Neural cell (in vitro differentiated cells): ENCODE measurements around the gene SLC41A3. TPM values are rescaled to one million over a fixed set of nuclear protein-coding genes. Genes with fewer than 3 reads are reported as not detected.

Experiments used
- H2AFZ ChIP-seq: fragments of 200-600, 300-800 bp; sonication (generic), shearing (Covaris generic); 2 replicates; pipeline ENCODE4 v1.6.0; 2014; ENCODE audit warnings: low read depth, mild to moderate bottlenecking, antibody characterized with exemption, low read length, moderate library complexity
- H3F3A ChIP-seq: fragments of 200-600 bp; shearing (Covaris generic); 2 replicates; pipeline ENCODE4 v1.6.1; 2016; ENCODE audit warnings: mild to moderate bottlenecking, moderate library complexity, mixed read lengths, antibody characterized with exemption, low read length; ENCODE audit not compliant: insufficient read depth, poor library complexity, severe bottlenecking
- H3K27ac ChIP-seq: fragments of 200-600, 300-800 bp; sonication (generic), shearing (Covaris generic); 2 replicates; pipeline ENCODE4 v1.5.1; 2014; ENCODE audit warnings: mild to moderate bottlenecking, low read length, moderate library complexity
- H3K27me3 ChIP-seq: fragments of 300-800, 200-600 bp; sonication (generic), shearing (Covaris generic); 2 replicates; pipeline ENCODE4 v1.6.0; 2014; ENCODE audit warnings: mild to moderate bottlenecking, low read depth, low read length, moderate library complexity; ENCODE audit not compliant: insufficient read depth
- H3K36me3 ChIP-seq: fragments of 300-800, 200-600 bp; sonication (generic), shearing (Covaris generic); 2 replicates; pipeline ENCODE4 v1.5.1; 2014; ENCODE audit warnings: mild to moderate bottlenecking, antibody characterized with exemption, low read length, moderate library complexity; ENCODE audit not compliant: insufficient read depth
- H3K4me2 ChIP-seq: fragments of 300-800, 200-600 bp; sonication (generic), shearing (Covaris generic); 2 replicates; pipeline ENCODE4 v1.6.0; 2014; ENCODE audit warnings: mild to moderate bottlenecking, low read length
- H3K4me3 ChIP-seq: fragments of 300-800, 200-600 bp; sonication (generic), shearing (Covaris generic); 2 replicates; pipeline ENCODE4 v1.5.1; 2014; ENCODE audit warnings: mild to moderate bottlenecking, low read length, moderate library complexity
- H3K79me2 ChIP-seq: fragments of 200-600 bp; shearing (Covaris generic); replicated peaks from 2 replicates; pipeline ENCODE4 v1.6.0; 2014; ENCODE audit warnings: mild to moderate bottlenecking, low read length, moderate library complexity; ENCODE audit not compliant: insufficient read depth
- H3K9ac ChIP-seq: fragments of 300-800, 200-600 bp; sonication (generic), shearing (Covaris generic); 2 replicates; pipeline ENCODE4 v1.6.1; 2016; ENCODE audit warnings: mild to moderate bottlenecking, low read length, mixed read lengths
- H3K9me2 ChIP-seq: fragments of 200-600 bp; shearing (Covaris generic); 2 replicates; pipeline ENCODE4 v1.6.1; 2016; ENCODE audit warnings: mild to moderate bottlenecking, low read length, mixed read lengths; ENCODE audit not compliant: insufficient read depth
- H3K9me3 ChIP-seq: fragments of 200-600, 300-800 bp; sonication (generic), shearing (Covaris generic); 2 replicates; pipeline ENCODE4 v1.6.1; 2016; ENCODE audit warnings: mild to moderate bottlenecking, mixed run types, low read length, moderate library complexity, mixed read lengths
- H4K20me1 ChIP-seq: fragments of 200-600 bp; shearing (Covaris generic); 2 replicates; pipeline ENCODE4 v1.6.1; 2016; ENCODE audit warnings: mild to moderate bottlenecking, mixed run types; ENCODE audit not compliant: insufficient read depth
- EP300 ChIP-seq: fragments of 450-650 bp; conservative IDR thresholded peaks from 2 replicates; pipeline ENCODE4 v1.6.1; 2014; ENCODE audit warnings: antibody characterized with exemption, mild to moderate bottlenecking, moderate library complexity; ENCODE audit not compliant: poor library complexity, severe bottlenecking
- EZH2 ChIP-seq: fragments of 200-600, 300-800 bp; shearing (Covaris generic), sonication (generic); IDR thresholded peaks from 2 replicates; pipeline ENCODE4 v1.6.1; 2014; ENCODE audit warnings: antibody characterized with exemption, low read length, borderline replicate concordance, mild to moderate bottlenecking; ENCODE audit not compliant: insufficient read depth, poor library complexity, severe bottlenecking
- MXI1 ChIP-seq: fragments of 450-650 bp; conservative IDR thresholded peaks from 2 replicates; pipeline ENCODE4 v1.6.1; 2014; ENCODE audit warnings: antibody characterized with exemption, mild to moderate bottlenecking; ENCODE audit not compliant: poor library complexity, severe bottlenecking
- POLR2AphosphoS5 ChIP-seq: IDR thresholded peaks from 2 replicates; pipeline ENCODE4 v1.6.1; 2012
- RAD21 ChIP-seq: fragments of 450-650 bp; conservative IDR thresholded peaks from 2 replicates; pipeline ENCODE4 v1.6.1; 2014; ENCODE audit warnings: antibody characterized with exemption, mild to moderate bottlenecking, moderate library complexity
- SMC3 ChIP-seq: fragments of 450-650 bp; conservative IDR thresholded peaks from 2 replicates; pipeline ENCODE4 v1.6.1; 2014; ENCODE audit warnings: antibody characterized with exemption, mild to moderate bottlenecking, moderate library complexity; ENCODE audit not compliant: poor library complexity
- TAF1 ChIP-seq: IDR thresholded peaks from 2 replicates; pipeline ENCODE4 v1.6.1; 2012; ENCODE audit warnings: low read depth
- polyA plus RNA-seq: library from polyadenylated mRNA; depleted of rRNA; stranded (reverse); fragments of >200 nt; gene quantifications from 2 replicates; pipeline ENCODE4 v1.2.3, GENCODE V29; 2014
- TF ChIP-seq, protein P1 (sequence below): IDR thresholded peaks from 2 replicates; pipeline ENCODE4 v1.6.1; 2012; ENCODE audit warnings: borderline replicate concordance
- TF ChIP-seq, protein P2 (sequence below): fragments of 450-650 bp; IDR thresholded peaks from 2 replicates; pipeline ENCODE4 v1.5.1; 2014; ENCODE audit warnings: antibody characterized with exemption, mild to moderate bottlenecking, moderate library complexity; ENCODE audit not compliant: poor library complexity, severe bottlenecking

Gene SLC41A3
- polyA plus RNA-seq, 1 donor from 2014 or later, result 80.0 TPM

DNA sequence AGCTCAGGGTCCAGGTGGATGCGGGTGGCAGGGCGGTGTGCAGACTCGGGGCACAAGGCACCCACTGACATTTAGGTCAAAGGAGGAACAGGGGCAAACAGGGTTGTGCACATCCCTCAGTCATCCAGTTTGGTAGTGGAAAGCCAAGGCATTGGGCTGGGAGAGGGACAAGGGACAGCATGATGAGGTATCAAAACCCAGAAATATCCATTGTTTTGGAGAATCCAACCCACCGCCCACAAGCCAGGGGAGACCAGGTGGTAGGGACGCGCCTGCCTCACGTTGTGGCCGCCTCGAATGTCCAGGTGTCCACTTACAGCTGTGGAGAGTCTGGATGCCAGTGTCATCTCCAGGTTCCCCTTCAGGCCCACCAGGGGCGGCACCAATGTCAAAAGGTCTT, 33.3 kb downstream of the SLC41A3 start:
- no peaks in the 10 kb centered on the region for H3K9me2 ChIP-seq
- H2AFZ ChIP-seq, result no peak overlapping the region
- no peak overlapping the region for H3K4me2 ChIP-seq
- no peaks in the 10 kb centered on the region for H3K79me2 ChIP-seq
- H3K9ac ChIP-seq, result no peak overlapping the region
- TF ChIP-seq, protein P1, sequence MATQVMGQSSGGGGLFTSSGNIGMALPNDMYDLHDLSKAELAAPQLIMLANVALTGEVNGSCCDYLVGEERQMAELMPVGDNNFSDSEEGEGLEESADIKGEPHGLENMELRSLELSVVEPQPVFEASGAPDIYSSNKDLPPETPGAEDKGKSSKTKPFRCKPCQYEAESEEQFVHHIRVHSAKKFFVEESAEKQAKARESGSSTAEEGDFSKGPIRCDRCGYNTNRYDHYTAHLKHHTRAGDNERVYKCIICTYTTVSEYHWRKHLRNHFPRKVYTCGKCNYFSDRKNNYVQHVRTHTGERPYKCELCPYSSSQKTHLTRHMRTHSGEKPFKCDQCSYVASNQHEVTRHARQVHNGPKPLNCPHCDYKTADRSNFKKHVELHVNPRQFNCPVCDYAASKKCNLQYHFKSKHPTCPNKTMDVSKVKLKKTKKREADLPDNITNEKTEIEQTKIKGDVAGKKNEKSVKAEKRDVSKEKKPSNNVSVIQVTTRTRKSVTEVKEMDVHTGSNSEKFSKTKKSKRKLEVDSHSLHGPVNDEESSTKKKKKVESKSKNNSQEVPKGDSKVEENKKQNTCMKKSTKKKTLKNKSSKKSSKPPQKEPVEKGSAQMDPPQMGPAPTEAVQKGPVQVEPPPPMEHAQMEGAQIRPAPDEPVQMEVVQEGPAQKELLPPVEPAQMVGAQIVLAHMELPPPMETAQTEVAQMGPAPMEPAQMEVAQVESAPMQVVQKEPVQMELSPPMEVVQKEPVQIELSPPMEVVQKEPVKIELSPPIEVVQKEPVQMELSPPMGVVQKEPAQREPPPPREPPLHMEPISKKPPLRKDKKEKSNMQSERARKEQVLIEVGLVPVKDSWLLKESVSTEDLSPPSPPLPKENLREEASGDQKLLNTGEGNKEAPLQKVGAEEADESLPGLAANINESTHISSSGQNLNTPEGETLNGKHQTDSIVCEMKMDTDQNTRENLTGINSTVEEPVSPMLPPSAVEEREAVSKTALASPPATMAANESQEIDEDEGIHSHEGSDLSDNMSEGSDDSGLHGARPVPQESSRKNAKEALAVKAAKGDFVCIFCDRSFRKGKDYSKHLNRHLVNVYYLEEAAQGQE, result no peak
- TF ChIP-seq POLR2AphosphoS5 (no peak), EZH2 (no peak), EP300 (no peak), TAF1 (no peak)
- H3K4me3 ChIP-seq, result no peak overlapping the region
- no peaks in the 10 kb centered on the region for H3K36me3 ChIP-seq
- no peaks in the 10 kb centered on the region for H3F3A ChIP-seq
- no peak overlapping the region for H3K27ac ChIP-seq
- H3K9me3 ChIP-seq, result no peaks in the 10 kb centered on the region
- H4K20me1 ChIP-seq, result no peaks in the 10 kb centered on the region
- H3K27me3 ChIP-seq, result no peaks in the 10 kb centered on the region

DNA sequence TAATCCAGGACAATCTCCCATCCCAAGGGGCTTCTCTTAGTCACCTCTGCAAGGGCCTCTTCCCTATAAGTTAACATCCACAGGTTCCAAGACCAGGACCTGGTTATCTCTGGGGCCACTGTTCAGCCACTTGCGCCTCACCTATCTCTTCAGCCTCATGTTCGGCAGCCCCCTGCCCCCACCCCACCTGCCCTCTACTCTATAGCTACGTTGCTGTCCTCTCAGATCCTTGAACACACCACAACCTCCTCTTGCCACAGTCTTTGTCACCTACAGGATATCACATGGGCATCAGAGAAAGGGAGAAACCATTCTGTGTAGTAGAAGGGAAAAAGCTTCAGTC, 33.9 kb downstream of the SLC41A3 start:
- no peaks in the 10 kb centered on the region for H3K27me3 ChIP-seq
- no peaks in the 10 kb centered on the region for H3F3A ChIP-seq
- no peak overlapping the region for H2AFZ ChIP-seq
- H3K27ac ChIP-seq, result no peak overlapping the region
- H4K20me1 ChIP-seq, result no peaks in the 10 kb centered on the region
- TF ChIP-seq, protein P2, sequence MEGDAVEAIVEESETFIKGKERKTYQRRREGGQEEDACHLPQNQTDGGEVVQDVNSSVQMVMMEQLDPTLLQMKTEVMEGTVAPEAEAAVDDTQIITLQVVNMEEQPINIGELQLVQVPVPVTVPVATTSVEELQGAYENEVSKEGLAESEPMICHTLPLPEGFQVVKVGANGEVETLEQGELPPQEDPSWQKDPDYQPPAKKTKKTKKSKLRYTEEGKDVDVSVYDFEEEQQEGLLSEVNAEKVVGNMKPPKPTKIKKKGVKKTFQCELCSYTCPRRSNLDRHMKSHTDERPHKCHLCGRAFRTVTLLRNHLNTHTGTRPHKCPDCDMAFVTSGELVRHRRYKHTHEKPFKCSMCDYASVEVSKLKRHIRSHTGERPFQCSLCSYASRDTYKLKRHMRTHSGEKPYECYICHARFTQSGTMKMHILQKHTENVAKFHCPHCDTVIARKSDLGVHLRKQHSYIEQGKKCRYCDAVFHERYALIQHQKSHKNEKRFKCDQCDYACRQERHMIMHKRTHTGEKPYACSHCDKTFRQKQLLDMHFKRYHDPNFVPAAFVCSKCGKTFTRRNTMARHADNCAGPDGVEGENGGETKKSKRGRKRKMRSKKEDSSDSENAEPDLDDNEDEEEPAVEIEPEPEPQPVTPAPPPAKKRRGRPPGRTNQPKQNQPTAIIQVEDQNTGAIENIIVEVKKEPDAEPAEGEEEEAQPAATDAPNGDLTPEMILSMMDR, result no peak
- TF ChIP-seq EZH2 (no peak), EP300 (no peak), MXI1 (no peak), TAF1 (no peak), POLR2AphosphoS5 (no peak), SMC3 (no peak), RAD21 (no peak)
- TF ChIP-seq, protein P1, result no peak
- H3K9me2 ChIP-seq, result no peaks in the 10 kb centered on the region
- H3K9ac ChIP-seq, result no peak overlapping the region
- H3K36me3 ChIP-seq, result no peaks in the 10 kb centered on the region
- H3K79me2 ChIP-seq, result no peaks in the 10 kb centered on the region
- no peaks in the 10 kb centered on the region for H3K9me3 ChIP-seq
- H3K4me3 ChIP-seq, result no peak overlapping the region
- no peak overlapping the region for H3K4me2 ChIP-seq
